Measurements from ENCODE around the gene CBX2.

- TF ChIP-seq CTCF (IDR thresholded peaks at IDR 0.05) (no peak), EZH2 (IDR thresholded peaks at IDR 0.05) (no peak), EZH2phosphoT487 (IDR thresholded peaks at IDR 0.05) (no peak)
Measured at GRCh38 chr17:79765708-79766107, 12.2 kb upstream of the CBX2 start.
